Ureter (tissue), 1 donor: ENCODE measurements around the gene NUBPL. TPM values are rescaled to one million over a fixed set of nuclear protein-coding genes. Genes with fewer than 3 reads are reported as not detected.
"Not testable (repeated sequence)": the region's sequence is repeated elsewhere in the genome, so short reads cannot be mapped to it uniquely, and the experiment has no call there.

Experiments
- DNase-seq: peaks from one replicate; pipeline ENCODE4 v3.0.0-alpha.2; 2020; ENCODE audit warnings: low spot score
- total RNA-seq: library from RNA; stranded (reverse); gene quantifications from one replicate; pipeline ENCODE4 v1.2.4, GENCODE V29; 2023
- donor health status: DM: yes; HTN: yes; CAD: no.

NUBPL gene
- total RNA-seq, 1 donor from 2014 or later: 24.9 TPM

DNA sequence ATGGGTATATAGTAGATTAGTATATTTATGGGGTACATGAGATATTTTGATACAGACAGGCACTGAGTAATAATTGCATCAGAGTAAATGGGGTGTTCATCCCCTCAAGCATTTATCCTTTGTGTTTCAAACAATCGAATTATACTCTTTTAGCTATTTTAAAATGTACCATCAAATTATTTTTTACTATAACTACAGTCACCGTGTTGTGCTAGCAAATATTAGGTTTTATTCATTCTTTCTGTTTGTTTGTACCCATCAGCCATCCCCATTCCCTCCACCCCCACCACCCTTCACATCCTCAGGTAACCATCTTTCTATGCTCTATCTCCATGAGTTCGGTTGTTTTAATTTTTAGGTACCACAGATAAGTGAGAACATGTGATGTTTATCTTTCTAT is 115.8 kb downstream of the NUBPL start:
- no peak for DNase-seq

DNA sequence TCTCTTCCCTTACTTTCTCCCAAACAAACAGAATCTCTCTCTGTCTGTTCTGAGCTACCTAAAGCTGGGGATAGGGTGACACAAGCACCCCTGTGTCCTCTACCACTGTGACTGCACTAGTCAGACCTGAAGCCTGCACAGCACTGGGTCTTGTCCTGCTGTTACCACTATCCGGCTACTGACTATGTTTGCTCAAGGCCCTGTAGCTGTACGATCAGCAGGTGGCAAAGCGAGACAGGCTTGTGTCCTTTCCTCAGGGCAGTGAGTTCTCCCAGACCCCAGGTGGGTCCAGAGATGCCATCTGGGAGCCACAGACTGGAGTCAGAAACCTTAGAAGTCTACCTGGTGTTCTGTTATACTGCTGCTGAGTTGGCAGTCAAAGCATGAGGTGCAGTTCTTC is 116.4 kb downstream of the NUBPL start:
- no peak for DNase-seq

DNA sequence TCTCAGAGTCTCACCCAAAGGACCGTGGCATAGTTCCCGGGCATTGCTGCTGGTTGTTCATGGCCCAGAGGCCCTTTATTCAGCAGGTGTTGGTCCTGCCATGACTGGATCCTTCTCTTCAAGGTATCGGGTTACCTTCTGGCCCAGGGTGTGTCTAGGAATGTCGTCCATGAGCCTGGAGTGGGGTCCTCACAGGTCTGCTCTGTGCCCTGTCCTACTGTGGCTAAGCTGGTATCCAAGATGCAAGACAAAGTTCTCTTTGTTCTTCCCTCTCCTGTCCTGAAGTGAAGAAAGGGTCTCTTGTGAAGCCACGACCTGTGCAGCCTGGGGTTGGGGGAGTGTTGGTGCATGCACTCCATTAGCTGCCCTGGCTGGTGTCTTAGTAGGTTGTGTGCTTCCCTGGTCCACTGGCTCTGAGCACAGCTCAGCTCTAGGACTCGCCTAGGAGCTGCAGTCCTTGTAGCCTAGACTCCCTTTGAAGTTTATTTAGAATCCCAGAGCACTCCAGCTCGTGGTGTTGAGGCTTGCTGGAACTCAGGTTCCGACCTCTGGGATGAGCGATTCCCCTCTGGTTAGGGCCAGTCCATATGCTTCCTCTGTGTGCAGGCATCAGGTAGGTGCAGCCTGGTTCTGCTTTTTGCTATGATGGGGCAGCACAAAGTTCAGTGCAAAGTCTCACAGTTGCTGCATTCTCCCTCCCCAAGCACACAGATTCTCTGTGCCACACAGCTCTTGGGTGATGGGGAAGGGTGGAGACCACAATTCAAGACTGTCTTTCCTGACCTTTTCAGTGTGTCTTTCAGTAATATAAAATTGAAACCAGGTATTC is 117.4 kb downstream of the NUBPL start:
- no peak for DNase-seq

DNA sequence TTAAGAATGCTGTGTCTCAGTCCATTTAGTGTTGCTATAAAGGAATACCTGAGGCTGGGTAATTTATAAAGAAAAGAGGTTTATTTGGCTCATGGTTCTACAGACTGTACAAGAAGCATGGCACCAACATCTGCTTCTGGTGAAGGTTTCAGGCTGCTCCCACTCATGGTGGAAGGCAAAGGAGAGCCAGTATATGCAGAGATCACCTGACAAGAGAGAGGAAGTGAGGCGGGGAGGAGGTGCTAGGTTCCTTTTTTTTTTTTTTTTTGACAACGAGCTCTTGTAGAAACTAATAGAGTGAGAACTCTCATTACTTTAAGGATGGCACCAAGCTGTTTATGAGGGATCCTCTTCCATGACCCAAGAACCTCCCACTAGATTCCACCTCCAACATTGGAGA is 121.6 kb downstream of the NUBPL start:
- DNase-seq: no peak

DNA sequence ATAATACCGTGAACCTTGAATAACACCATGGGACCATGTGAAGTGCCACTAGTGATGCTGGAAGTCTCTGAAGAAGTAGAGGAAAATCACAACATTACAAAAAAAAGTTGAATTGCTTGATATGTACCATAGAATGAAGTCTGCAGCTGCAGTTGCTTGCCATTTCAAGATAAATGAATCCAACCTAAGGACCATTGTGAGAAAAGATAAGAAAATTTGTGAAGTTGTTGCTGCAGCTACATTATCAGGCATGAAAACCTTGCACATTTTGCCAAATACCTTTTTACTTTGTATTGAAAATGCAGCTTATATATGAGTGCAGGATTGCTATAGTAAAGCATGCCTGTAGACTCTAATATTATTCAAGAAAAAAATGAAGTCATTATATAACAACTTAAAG is 126.5 kb downstream of the NUBPL start:
- no peak for DNase-seq

DNA sequence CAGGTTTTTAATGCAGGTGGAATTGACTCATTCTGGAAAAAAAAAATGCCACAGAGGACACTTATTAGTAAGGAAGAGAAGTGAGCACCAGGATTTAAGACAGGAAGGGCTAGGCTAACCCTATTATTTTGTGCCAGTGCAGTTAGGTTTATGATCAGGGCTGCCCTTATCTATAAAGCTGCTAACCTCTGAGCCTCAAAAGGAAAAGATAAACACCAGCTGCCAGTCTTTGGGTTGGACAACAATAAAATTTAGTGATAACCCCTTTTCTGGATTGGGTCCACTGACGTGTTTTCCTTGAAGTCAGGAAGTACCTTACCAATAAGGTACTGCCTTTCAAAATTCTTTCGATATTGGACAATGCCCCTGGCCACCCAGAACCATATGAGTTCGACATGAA is 128.9 kb downstream of the NUBPL start:
- DNase-seq: no peak

DNA sequence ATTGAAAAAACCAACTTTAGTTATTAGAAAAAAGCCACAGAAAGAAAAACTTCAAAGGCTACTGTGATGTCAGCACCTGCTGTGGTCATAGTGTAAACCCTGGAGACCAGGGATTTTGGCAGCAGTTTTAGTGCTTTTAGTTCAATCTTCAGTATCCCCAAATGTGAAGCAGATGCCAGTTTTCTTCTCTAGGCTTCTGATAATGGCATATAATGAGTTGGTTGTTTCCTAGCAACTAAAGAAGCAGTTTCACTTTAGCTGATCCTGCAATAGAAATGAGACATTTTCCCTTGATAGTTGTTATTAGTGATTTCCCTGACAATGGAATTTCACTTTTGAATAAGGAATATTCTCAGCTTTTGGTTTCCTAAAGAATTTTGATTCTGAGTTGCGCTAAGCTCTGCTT is 131.2 kb downstream of the NUBPL start:
- DNase-seq: no peak

DNA sequence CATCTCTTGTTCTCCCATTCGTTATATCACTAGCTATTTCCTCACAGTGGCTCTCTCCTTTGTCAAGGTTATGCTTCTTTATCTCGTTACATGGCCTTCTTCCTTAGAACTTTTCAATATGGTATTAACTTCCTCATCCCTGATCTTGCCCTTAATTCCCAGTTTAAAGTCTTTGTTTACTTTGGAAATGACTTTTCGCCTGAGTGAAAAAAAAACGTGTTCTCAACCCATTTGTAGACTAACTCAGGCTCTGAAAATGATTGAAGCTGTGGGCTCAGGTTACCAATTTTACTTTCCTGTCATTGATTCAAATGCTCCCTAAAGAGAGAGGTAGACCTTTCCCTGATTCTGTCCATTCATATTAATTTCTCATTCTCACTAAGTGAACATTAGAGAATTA is 135.2 kb downstream of the NUBPL start:
- DNase-seq: no peak

DNA sequence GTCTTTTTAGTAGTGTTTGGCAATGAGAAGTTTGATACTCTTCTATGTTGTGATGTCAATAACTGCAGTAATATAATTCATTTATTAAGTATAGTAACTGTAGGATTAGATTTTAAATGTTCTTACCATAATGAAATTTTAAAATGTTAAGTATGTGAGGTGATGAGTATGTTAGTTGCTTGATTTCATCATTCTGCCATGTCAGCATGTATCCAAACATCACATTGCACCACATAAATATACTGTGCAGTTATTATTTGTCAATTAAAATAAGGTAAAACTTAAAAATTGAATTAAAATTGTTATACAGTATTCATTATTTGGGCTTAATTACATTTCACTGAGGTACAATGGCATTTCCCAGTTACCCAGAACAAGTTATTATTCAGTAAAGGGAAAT is 138.6 kb downstream of the NUBPL start:
- no peak for DNase-seq

DNA sequence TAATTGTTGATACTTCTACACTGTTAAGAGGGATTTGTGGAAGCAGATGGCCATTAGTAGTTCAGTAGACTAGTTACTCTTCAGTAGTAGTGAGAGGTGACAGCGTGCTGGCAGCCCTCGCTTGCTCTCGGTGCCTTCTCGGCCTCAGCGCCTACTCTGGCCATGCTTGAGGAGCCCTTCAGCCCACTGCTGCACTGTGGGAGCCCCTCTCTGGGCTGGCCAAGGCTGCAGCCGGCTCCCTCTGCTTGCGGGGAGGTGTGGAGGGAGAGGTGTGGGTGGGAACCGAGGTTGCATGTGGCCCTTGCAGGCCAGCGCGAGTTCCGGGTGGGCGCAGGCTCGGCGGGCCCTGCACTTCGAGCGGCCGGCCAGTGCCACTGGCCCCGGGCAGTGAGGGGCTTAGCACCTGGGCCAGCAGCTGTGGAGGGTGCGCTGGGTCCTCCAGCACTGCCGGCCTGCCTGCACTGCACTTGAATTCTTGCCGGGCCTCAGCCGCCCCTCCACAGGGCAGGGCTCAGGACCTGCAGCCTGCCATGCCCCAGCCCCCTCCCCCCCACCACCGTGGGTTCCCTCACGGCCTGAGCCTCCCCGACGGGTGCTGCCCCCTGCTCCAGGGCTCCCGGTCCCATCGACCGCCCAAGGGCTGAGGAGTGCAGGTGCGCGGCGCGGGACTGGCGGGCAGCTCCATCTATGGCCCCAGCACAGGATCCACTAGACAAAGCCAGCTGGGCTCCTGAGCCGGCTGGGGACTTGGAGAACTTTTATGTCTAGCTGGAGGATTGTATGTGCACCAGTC is 139.3 kb downstream of the NUBPL start:
- DNase-seq: no peak

DNA sequence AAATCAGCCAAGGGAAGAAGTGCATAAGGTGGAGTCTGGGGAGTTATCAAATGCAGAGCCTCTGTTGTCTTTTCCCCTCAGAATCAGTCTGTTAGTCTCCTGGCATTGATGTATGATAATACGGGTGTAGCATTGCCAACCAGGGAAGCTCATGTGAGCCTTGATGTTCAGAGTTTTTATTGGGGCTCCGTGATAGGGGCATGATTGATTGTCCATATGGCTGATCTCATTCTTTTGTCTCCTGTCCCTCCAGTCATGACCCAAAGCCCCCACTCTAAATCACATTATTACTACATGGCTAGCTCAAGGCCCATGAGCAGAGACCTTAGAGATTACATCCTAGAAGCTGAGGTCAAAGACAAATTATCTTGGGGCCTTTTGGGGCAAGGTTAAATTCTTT is 140.9 kb downstream of the NUBPL start:
- DNase-seq: no peak

DNA sequence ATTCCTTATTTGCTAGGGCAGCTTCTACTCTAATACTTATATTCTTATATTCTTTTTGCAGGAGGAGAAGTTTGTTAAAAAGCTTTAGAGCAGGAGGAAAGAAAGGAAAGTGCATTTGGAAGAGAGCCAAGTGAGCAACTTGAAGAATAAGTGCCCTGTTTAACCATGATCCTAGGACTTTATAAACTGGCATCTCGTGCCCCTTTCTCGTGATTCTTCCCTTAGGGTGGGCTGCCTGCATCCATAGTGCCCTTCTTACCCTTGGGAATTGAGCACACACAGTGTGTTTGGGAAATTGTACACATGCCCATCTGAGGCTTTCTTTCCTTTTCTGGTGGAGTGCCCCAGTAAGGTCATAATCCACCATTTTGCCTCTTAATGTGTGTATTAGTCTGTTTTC is 141.9 kb downstream of the NUBPL start:
- no peak for DNase-seq

DNA sequence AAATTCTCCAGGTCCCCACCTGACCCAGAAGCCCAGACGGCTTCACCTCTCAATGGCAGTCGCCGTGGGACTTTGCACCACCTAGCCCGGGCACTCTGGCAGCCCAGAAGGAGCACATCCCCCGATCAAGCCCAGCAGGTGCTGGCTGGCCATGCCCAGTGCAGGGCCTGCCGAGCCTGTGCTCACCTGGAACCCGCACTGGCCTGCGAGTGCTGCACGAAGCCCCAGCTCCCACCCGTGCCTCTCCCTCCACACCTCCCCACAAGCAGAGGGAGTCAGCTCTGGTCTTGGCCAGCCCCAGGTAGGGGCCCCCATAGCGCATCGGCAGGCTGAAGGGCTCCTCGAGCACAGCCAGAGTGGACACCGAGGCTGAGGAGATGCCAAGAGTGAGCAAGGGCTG is 144.5 kb downstream of the NUBPL start:
- no peak for DNase-seq

DNA sequence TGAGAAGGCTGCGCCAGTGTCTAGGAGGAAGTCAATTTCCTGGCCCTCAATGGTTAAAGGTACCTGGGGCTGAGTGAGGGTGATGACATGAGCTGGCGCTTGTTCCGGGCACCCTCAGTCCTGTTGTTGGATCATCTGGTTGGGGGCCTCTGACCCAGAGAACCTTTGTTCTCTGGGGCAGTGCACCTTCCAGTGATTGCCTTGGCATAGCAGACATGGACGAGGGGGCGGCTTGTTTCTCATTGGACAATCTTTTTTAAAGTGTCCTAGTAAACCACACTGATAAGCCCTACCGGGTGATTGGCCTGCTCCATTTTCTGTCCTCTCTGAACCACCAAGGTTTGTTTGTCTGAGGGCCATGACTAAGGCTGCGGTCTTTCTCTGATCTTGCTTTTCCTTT is 147.5 kb downstream of the NUBPL start:
- not testable (repeated sequence) for DNase-seq

DNA sequence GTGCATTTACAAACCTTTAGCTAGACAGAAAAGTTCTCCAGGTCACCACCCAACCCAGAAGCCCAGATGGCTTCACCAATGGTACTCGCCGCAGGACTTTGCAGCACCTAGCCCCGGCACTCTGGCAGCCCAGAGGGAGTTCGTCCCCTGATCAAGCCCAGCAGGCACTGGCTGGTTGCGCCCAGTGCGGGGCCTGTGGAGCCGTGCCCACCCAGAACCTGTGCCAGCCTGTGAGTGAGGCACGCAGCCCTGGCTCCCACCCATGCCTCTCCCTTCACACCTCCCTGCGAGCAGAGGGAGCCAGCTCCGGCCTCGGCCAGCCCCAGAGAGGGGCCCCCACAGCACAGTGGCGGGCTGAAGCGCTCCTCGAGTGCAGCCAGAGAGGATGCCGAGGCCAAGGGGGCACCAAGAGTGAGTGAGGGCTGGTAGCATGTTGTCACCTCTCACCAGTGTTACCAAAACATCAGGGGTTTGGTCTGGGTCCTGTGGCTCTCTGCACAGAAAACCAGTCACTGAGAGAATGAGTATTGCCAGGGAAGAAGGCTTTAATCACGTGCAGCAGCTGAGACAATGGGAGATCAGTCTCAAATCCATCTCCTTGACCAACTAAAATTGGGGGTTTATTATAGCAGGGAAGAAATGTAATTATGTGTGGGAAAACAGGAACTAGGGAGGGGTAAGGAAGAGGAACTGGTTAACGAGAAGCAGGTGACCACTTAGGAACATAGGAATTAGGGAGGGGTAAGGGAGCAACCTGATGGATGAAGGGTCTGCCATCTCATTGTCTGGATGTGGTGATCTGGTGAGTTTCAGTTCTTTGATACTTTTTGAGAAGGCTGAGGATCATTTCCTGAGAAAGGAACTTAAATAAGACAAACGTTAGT is 151.3 kb downstream of the NUBPL start:
- no peak for DNase-seq

DNA sequence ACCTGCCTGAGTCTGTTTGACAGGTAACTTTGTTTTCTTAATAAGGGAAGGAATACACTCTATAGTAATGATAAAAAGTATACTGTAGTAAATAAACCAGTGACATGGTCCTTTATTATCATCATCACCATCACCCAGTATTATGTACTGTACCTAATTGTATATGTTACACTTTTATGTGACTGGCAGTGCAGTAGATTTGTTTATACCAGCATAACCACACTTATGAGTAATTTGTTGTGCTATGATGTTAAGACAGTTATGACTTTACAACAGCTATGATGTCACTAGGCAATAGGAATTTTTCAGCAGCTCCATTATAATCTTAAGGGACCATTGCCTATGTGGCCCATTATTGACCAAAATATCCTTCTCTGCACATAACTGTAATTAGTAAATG is 155.0 kb downstream of the NUBPL start:
- no peak for DNase-seq

DNA sequence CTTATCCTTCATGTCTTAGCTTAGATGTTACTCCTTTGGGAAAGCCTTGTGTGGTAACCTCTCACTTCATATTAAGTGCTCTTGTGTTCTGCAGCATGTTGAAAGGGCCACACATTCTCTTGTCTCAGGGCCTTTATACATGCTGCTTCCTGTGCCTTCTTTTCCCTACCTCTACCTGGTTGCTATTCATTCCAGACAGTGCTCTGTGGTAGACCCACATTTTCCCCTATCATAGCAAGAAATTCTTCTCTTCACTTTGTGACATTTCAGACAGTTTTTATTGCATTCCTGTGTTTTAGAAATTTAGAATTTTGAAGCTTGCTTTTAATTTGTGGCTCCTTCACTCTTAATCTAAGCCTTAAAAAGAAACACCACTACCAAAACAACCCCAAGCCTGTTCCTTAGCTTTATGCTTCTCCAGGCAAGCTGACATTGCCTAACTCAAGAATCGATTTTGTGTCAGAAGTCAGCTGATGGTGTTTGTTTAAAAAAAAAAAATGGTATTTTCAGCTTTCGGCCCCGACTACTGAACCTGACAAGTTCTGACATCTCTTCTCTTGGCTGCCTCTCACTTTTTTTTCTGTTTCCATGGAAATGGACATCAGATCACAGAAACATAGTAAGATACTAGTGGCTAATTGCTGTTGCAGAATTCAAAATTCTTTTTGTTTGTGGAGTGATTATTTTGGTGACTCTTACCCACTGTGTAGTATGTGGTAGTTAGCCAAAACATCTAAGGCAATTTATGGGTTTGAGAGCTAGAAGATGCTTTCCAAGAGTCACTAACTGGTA is 156.3 kb downstream of the NUBPL start:
- no peak for DNase-seq

DNA sequence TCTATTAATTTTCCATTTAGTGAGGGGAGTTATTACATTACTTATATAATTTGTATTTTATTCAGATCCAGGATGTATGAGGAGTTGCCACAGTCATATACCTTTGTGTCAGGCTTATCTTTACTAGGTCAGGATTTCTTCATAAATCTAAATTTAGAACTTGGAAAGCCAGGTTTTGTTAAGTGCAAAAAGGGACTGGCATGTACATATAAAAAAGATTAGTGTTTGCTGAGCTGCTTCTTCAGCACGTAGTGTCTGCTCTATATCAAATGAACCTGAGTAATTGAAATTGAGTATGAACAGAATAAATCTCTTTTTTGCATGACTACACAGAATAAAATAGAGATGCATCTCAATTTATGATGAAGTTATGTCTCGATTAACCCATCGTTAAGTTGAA is 157.4 kb downstream of the NUBPL start:
- no peak for DNase-seq

DNA sequence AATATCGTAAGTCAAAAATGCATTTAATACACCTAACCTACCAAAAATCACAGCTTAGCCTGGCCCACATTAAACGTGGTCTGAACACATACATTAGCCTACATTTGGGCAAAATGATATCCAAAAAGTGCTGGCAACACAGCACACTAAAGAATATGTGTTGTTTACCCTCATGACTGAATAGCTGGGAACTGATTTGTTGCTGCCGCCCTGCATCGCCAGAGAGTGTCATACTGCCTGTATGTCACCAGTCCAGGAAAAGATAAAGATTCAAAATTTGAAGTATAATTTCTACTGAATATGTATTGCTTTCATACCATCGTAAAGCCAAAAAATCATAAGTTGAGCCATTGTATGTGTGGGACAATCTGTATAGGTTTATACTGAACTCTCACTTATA is 157.8 kb downstream of the NUBPL start:
- DNase-seq: no peak

DNA sequence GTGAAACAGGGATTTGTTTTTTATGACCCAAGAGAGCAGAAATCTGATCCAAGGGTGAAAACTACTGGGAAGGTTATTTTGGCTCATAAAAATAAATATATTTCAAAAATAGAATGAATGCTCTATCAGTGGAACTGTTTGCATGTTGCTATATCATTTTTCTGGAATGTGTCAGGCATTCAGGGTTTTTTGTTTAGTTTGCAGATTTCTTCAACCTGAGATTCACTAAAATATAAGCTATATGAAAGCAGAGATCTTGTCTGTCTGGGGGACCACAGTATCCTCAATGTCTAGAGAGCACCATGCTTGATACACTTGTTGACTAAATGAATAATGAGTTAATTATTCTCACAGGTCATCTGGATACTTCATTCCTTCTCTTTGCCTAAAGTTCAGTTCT is 165.1 kb downstream of the NUBPL start:
- no peak for DNase-seq

DNA sequence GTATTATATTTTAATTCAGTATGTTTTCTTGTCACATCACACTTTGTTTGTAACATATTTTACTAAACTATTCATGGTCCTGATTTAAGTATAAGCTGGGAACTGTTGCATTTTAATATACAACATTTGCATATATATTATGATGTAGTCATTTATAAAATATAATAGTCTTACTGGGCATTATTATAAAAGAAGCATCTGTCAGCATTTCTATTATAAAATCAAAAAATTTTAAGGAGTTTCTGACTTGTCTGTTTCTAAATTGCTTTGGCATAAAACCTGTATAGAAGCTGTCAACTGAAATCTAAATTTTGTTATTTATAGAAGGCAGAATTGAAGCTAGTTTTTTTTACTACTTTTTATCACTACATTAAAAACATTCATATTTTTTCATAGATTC is 166.6 kb downstream of the NUBPL start:
- DNase-seq: no peak

DNA sequence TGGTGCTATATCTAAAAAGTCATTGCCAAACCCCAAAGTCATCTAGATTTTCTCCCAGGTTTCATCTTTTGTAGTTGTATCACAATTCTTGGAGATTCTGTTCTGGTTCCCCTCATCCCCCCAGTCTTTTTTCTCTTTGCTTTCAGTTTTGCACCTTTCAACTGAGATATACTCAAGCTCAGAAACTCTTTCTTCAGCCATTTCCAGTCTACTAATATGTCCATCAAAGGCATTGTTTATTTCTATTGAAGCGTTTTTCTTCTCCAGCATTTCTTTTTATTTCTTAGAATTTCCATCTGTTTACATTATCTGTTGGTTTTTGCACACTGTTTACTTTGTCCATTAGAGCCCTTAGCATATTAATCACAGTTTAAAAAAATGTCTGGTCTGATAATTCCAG is 179.5 kb downstream of the NUBPL start:
- no peak for DNase-seq
